H1 (cell line): Measurements from ENCODE around the gene HIPK3. TPM values are rescaled to one million over a fixed set of nuclear protein-coding genes. Genes with fewer than 3 reads are reported as not detected.

Source experiments
- CTCF ChIA-PET: fragments of 300-600 bp; sonication (Branson Sonifier 250); formaldehyde crosslinking; loops from one replicate; lab custom pipeline; 2021; ENCODE audit not compliant: partially characterized antibody; lab: Charles Lee
- POLR2A ChIA-PET: fragments of 300-600 bp; sonication (Branson Sonifier 250); formaldehyde crosslinking; loops from one replicate; lab custom pipeline; 2021; ENCODE audit warnings: inconsistent platforms; ENCODE audit not compliant: partially characterized antibody; lab: Charles Lee
- DNase-seq, 2 experiments: peaks; one replicate each; pipeline versions ENCODE4 v3.0.0 to v3.0.0-alpha.2; 2010 to 2022; ENCODE audit warnings: low spot score in 2 of 2, low read depth in 1 of 2, mixed read lengths in 1 of 2
- FAIRE-seq: peaks from 2 replicates; lab custom pipeline; 2011; peaks lifted over from hg19 to GRCh38; lab: Jason Lieb, UNC
- H2AFZ ChIP-seq: 2 replicates; pipeline ENCODE4 v1.8.1; 2012; ENCODE audit warnings: low read length, inconsistent platforms
- H2AK5ac ChIP-seq: 2 replicates; pipeline ENCODE4 v1.6.1; 2013; ENCODE audit warnings: low read depth, low read length
- H2BK120ac ChIP-seq: replicated peaks from 2 replicates; pipeline ENCODE3; 2013; ENCODE audit warnings: low read depth, low read length, inconsistent platforms
- H2BK12ac ChIP-seq: 2 replicates; pipeline ENCODE4 v1.6.1; 2013; ENCODE audit warnings: low read depth, low read length
- H2BK15ac ChIP-seq: 2 replicates; pipeline ENCODE4 v1.6.1; 2013; ENCODE audit warnings: low read length
- H2BK20ac ChIP-seq: 2 replicates; pipeline ENCODE4 v1.6.1; 2013; ENCODE audit warnings: low read length
- H2BK5ac ChIP-seq: 2 replicates; pipeline ENCODE4 v1.6.1; 2013; ENCODE audit warnings: low read depth, low read length
- H3K14ac ChIP-seq: 2 replicates; pipeline ENCODE4 v1.6.1; 2013; ENCODE audit warnings: inconsistent platforms; ENCODE audit not compliant: insufficient read length
- H3K18ac ChIP-seq: 2 replicates; pipeline ENCODE4 v1.6.1; 2013; ENCODE audit warnings: low read length; ENCODE audit errors: extremely low read depth
- H3K23ac ChIP-seq: 2 replicates; pipeline ENCODE4 v1.6.1; 2013; ENCODE audit warnings: inconsistent platforms; ENCODE audit not compliant: insufficient read length
- H3K23me2 ChIP-seq: 2 replicates; pipeline ENCODE4 v1.6.1; 2013; ENCODE audit warnings: low read depth, low read length
- H3K27ac ChIP-seq: 2 replicates; pipeline ENCODE4 v1.6.1; 2011; ENCODE audit warnings: low read depth, low read length, inconsistent platforms
- H3K27me3 ChIP-seq, 4 experiments: replicated peaks in 1 of 4; 1 replicate in 1 of 4; 2 replicates in 3 of 4; pipeline versions ENCODE4 v1.6.1 to v1.8.1; 2011 to 2013; ENCODE audit warnings: low read length in 3 of 4, mild to moderate bottlenecking in 3 of 4, inconsistent platforms in 2 of 4, mixed read lengths in 2 of 4, moderate library complexity in 1 of 4; ENCODE audit not compliant: control insufficient read depth in 3 of 4, insufficient read depth in 3 of 4; ENCODE audit errors: extremely low read depth in 1 of 4
- H3K36me3 ChIP-seq, 4 experiments: 2 replicates each; pipeline versions ENCODE4 v1.6.1 to v1.8.1; 2011 to 2013; ENCODE audit warnings: mild to moderate bottlenecking in 4 of 4, low read length in 3 of 4, moderate library complexity in 2 of 4, control low read depth in 1 of 4, inconsistent platforms in 1 of 4; ENCODE audit not compliant: insufficient read depth in 4 of 4, control insufficient read depth in 2 of 4
- H3K4ac ChIP-seq: replicated peaks from 2 replicates; pipeline ENCODE3; 2013; ENCODE audit warnings: low read length, low read depth, mixed read lengths, inconsistent platforms; ENCODE audit not compliant: insufficient read length
- H3K4me1 ChIP-seq, 4 experiments: replicated peaks in 1 of 4; 1 replicate in 1 of 4; 2 replicates in 3 of 4; pipeline versions ENCODE4 v1.6.1 to v1.8.1; 2011 to 2013; ENCODE audit warnings: low read length in 3 of 4, inconsistent platforms in 2 of 4, mixed read lengths in 1 of 4; ENCODE audit not compliant: insufficient read depth in 4 of 4, control insufficient read depth in 3 of 4
- H3K4me2 ChIP-seq, 2 experiments: 2 replicates each; pipeline versions ENCODE4 v1.6.1 to v1.8.1; 2011 to 2013; ENCODE audit warnings: low read depth in 2 of 2, low read length in 2 of 2, control low read depth in 1 of 2, inconsistent platforms in 1 of 2, mild to moderate bottlenecking in 1 of 2; ENCODE audit not compliant: insufficient read depth in 1 of 2
- H3K4me3 ChIP-seq, 4 experiments: fragments of 200-600, 300-600 bp in 1 of 4; sonication (generic), shearing (Covaris generic), sonication (Bioruptor Twin) in 1 of 4; 2 replicates each; pipeline versions ENCODE4 v1.5.1 to v1.8.1; 2011 to 2016; ENCODE audit warnings: low read length in 4 of 4, low read depth in 3 of 4, control low read depth in 2 of 4, inconsistent platforms in 2 of 4, mild to moderate bottlenecking in 2 of 4, mixed read lengths in 1 of 4, moderate library complexity in 1 of 4; ENCODE audit not compliant: insufficient read depth in 2 of 4; ENCODE audit errors: extremely low read depth in 1 of 4
- H3K56ac ChIP-seq: replicated peaks from 2 replicates; pipeline ENCODE3; 2013; ENCODE audit warnings: low read depth, mild to moderate bottlenecking, mixed read lengths, low read length, inconsistent platforms; ENCODE audit not compliant: insufficient read length
- H3K79me1 ChIP-seq: 2 replicates; pipeline ENCODE4 v1.6.1; 2013; ENCODE audit warnings: low read depth, low read length, control low read depth
- H3K79me2 ChIP-seq, 2 experiments: 2 replicates each; pipeline versions ENCODE4 v1.6.1 to v1.8.1; 2012 to 2013; ENCODE audit warnings: low read length in 2 of 2, mild to moderate bottlenecking in 2 of 2, inconsistent platforms in 1 of 2; ENCODE audit not compliant: insufficient read depth in 2 of 2, control insufficient read depth in 1 of 2
- H3K9ac ChIP-seq, 4 experiments: replicated peaks in 1 of 4; 1 replicate in 1 of 4; 2 replicates in 3 of 4; pipeline versions ENCODE4 v1.6.1 to v1.8.1; 2011 to 2013; ENCODE audit warnings: low read depth in 3 of 4, low read length in 3 of 4, control low read depth in 2 of 4, mild to moderate bottlenecking in 2 of 4, moderate library complexity in 2 of 4, inconsistent platforms in 1 of 4; ENCODE audit errors: extremely low read depth in 1 of 4
- H3K9me3 ChIP-seq, 2 experiments: 2 replicates each; pipeline versions ENCODE4 v1.6.1 to v1.8.1; 2012 to 2013; ENCODE audit warnings: mild to moderate bottlenecking in 2 of 2, moderate library complexity in 2 of 2, control low read depth in 1 of 2, inconsistent platforms in 1 of 2, low read depth in 1 of 2, low read length in 1 of 2, mixed read lengths in 1 of 2; ENCODE audit not compliant: insufficient read depth in 2 of 2
- H4K20me1 ChIP-seq, 2 experiments: replicated peaks in 1 of 2; 2 replicates each; pipeline versions ENCODE3 to v1.8.1; 2011 to 2013; ENCODE audit warnings: inconsistent platforms in 2 of 2, low read length in 2 of 2, mild to moderate bottlenecking in 1 of 2; ENCODE audit not compliant: insufficient read depth in 2 of 2, control insufficient read depth in 1 of 2
- H4K5ac ChIP-seq: 2 replicates; pipeline ENCODE4 v1.6.1; 2013; ENCODE audit warnings: low read length, low read depth, mixed read lengths, inconsistent platforms; ENCODE audit not compliant: insufficient read length
- H4K8ac ChIP-seq: 2 replicates; pipeline ENCODE4 v1.8.0; 2013; ENCODE audit warnings: mild to moderate bottlenecking, moderate library complexity, low read length, inconsistent platforms; ENCODE audit not compliant: insufficient read depth; ENCODE audit errors: extremely low read depth
- H4K91ac ChIP-seq: replicated peaks from 2 replicates; pipeline ENCODE3; 2013; ENCODE audit warnings: low read length, mixed read lengths, inconsistent platforms; ENCODE audit not compliant: insufficient read length
- CTCF ChIP-seq, 3 experiments: IDR thresholded peaks; 1 replicate in 2 of 3; 2 replicates in 1 of 3; pipeline versions ENCODE4 v1.5.1 to v1.6.1; 2011; ENCODE audit warnings: low read length in 3 of 3, mild to moderate bottlenecking in 3 of 3, inconsistent platforms in 2 of 3, low read depth in 1 of 3, moderate library complexity in 1 of 3; ENCODE audit not compliant: insufficient read depth in 1 of 3; ENCODE audit errors: control extremely low read depth in 1 of 3
- EP300 ChIP-seq, 2 experiments: IDR thresholded peaks; 1 replicate in 1 of 2; 2 replicates in 1 of 2; pipeline ENCODE4 v1.6.1; 2011 to 2012; ENCODE audit warnings: low read depth in 2 of 2, low read length in 2 of 2, mild to moderate bottlenecking in 2 of 2, borderline replicate concordance in 1 of 2, inconsistent platforms in 1 of 2, moderate library complexity in 1 of 2
- FOSL1 ChIP-seq: IDR thresholded peaks from 2 replicates; pipeline ENCODE4 v1.6.1; 2011; ENCODE audit warnings: mild to moderate bottlenecking, low read depth, low read length, moderate library complexity; ENCODE audit not compliant: insufficient read depth
- HDAC6 ChIP-seq: IDR thresholded peaks from one replicate; pipeline ENCODE4 v1.7.1; 2012; ENCODE audit warnings: low read depth, mild to moderate bottlenecking, inconsistent platforms, low read length, moderate library complexity
- KDM1A ChIP-seq: fragments of 200-600, 300-600 bp; sonication (generic); IDR thresholded peaks from 2 replicates; pipeline ENCODE4 v1.7.1; 2016; ENCODE audit warnings: mild to moderate bottlenecking, low read length, borderline replicate concordance
- RNF2 ChIP-seq: fragments of 200-900, 300-1000 bp; sonication (generic); IDR thresholded peaks from 2 replicates; pipeline ENCODE4 v1.7.1; 2016; ENCODE audit warnings: borderline replicate concordance, low read depth, mild to moderate bottlenecking, antibody characterized with exemption, low read length; ENCODE audit not compliant: poor library complexity, severe bottlenecking; ENCODE audit errors: missing control alignments
- SIN3A ChIP-seq, 2 experiments: IDR thresholded peaks in 1 of 2; conservative IDR thresholded peaks in 1 of 2; 2 replicates each; pipeline ENCODE4 v1.6.1; 2011 to 2012; ENCODE audit warnings: low read length in 2 of 2, improper control_type of control experiment in 1 of 2, low read depth in 1 of 2, mild to moderate bottlenecking in 1 of 2
- SP1 ChIP-seq: IDR thresholded peaks from 2 replicates; pipeline ENCODE4 v1.6.1; 2011; ENCODE audit warnings: low read depth, low read length
- SP4 ChIP-seq: IDR thresholded peaks from 2 replicates; pipeline ENCODE4 v1.6.1; 2012; ENCODE audit warnings: low read length, inconsistent platforms
- TBP ChIP-seq: IDR thresholded peaks from 2 replicates; pipeline ENCODE4 v1.6.1; 2011; ENCODE audit warnings: low read depth, low read length, improper control_type of control experiment
- TCF12 ChIP-seq: IDR thresholded peaks from 2 replicates; pipeline ENCODE4 v1.6.1; 2011; ENCODE audit warnings: low read depth, mild to moderate bottlenecking, low read length
- polyA plus RNA-seq, 7 experiments: library from polyadenylated mRNA; depleted of rRNA in 3 of 7; stranded (reverse) in 5 of 7; unstranded in 2 of 7; fragments of >200 nt in 5 of 7; fragments of 200-250 nt in 2 of 7; gene quantifications; 1 replicate in 5 of 7; 2 replicates in 1 of 7; 4 replicates in 1 of 7; pipeline versions ENCODE4 v1.2.1 to v1.2.3, GENCODE V29; 2011 to 2013; ENCODE audit warnings: missing spikeins in 2 of 7, mixed read lengths in 2 of 7
- total RNA-seq: library from RNA; stranded (reverse); fragmentation: NEBNext Ultra II Directional; extraction: Animal tissue kit (Norgen Biotek cat#: 25700); gene quantifications from 2 replicates; pipeline ENCODE4 v1.2.1, GENCODE V29; 2021

HIPK3 gene
- total and polyA plus RNA-seq, 2 of the 8 experiments (the other 6 are each of a cell fraction or from before 2014, with no cell fraction given): 5.0 to 22.3 TPM

- Histone ChIP-seq H2BK5ac (no peak overlapping the region), H3K4ac (no peak overlapping the region), H3K4me3 (no peak overlapping the region), H2BK20ac (no peak overlapping the region), H3K14ac (no peak overlapping the region), H4K5ac (no peak overlapping the region), H3K4me1 (no peaks in the 10 kb centered on the region), H2AFZ (no peak overlapping the region), H3K27ac (no peak overlapping the region), H3K9me3 (no peaks in the 10 kb centered on the region), H3K27me3 (no peaks in the 10 kb centered on the region), H2AK5ac (no peak overlapping the region), H3K18ac (no peak overlapping the region), H3K36me3 (peaks cover 0 to 5% (median 2%) of the 10 kb centered on the region in 4 experiments; a peak in 2 of 8 replicates), H4K91ac (no peak overlapping the region), H2BK15ac (no peak overlapping the region), H3K23me2 (no peaks in the 10 kb centered on the region; the same call in 1 of the 2 replicates), H3K79me1 (no peaks in the 10 kb centered on the region), H4K8ac (no peak overlapping the region), H3K79me2 (peaks cover 0 to 57% of the 10 kb centered on the region in 2 experiments; a peak in 2 of 4 replicates), H2BK120ac (no peak overlapping the region), H4K20me1 (peaks cover 0 to 2% of the 10 kb centered on the region in 2 experiments), H3K4me2 (no peak overlapping the region), H3K23ac (no peak overlapping the region), H3K56ac (no peak overlapping the region), H3K9ac (no peak overlapping the region), H2BK12ac (no peak overlapping the region)
- DNase-seq (no peak), FAIRE-seq (no peak)
- ChIA-PET POLR2A (interaction anchor here (1.2 to 1.4 kb wide), 3 partner anchors 10 to 28 kb away, joined by 3 to 6 read pairs (median 4); no protein-coding TSS in a partner anchor), CTCF (no interaction called here)
- TF ChIP-seq SP1 (no peak), HDAC6 (no peak), EP300 (IDR thresholded peaks at IDR 0.05; ENCODE audit: borderline replicate concordance in 1 of 2, low read depth in 2 of 2, low read length in 2 of 2) (no peak), FOSL1 (no peak), KDM1A (no peak), TCF12 (no peak), SIN3A (conservative IDR thresholded peaks at IDR 0.05 in 1 of 2, IDR thresholded peaks at IDR 0.05 in 1 of 2; ENCODE audit: low read depth in 1 of 2, low read length in 2 of 2) (no peak), TBP (no peak), RNF2 (no peak), SP4 (no peak), CTCF (IDR thresholded peaks at IDR 0.05; ENCODE audit: control extremely low read depth in 1 of 3, insufficient read depth in 1 of 3, low read depth in 1 of 3, low read length in 3 of 3) (no peak)
Observed at GRCh38 chr11:33281758-33282157, 24.6 kb downstream of the HIPK3 start.
